GDM1 (cell line): ENCODE data around the gene ZNF316.

Source experiments
- DNase-seq: peaks from one replicate; lab custom pipeline; 2025; lab: John Stamatoyannopoulos, UW

ZNF316 gene

DNA sequence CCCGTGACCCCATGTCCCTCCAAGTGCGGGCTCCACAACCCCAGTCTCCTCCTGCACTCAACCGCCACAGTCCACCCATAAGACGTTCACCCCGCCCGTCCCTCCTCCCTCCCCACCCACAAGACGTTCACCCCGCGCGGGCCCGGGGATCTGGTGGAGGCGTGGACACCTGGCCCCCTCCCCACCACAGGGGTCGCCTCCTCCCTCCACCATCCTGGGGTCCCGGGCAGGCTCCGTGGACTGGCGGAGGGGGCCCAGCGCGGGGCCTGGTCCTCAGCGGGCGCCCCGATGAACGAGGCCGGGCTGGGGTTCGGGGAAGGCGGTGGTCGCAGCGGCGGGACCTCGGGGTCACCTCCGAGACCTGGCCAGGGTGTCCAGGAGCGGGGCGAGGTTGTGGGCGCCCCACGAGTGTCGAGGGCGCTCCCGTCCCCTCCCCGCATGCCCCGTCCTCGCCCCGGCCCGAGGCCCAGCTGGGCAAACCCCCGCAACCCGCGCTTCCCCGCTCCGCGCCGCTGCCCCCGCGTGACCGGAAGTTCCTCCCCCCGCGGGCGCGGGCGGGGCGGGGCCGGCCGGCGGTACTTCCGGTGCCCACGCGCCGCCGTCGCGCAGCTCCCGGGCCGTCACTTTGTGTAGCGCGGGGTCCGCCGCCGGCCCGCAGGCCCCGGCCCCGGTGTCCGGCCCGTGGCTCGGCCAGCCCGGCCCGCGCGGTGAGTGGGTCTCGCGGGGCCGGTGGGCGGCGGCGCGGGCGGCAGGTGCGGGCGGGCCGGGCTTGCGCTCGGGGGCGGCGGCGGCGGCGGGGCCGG is at the start of gene ZNF316:
TSS of gene ZNF316 (plus strand) at position 578 of the 803 bp plus-strand sequence. CDS start 5,092 bp downstream, outside the sequence.
- peak; percentile 48 for DNase-seq

DNA sequence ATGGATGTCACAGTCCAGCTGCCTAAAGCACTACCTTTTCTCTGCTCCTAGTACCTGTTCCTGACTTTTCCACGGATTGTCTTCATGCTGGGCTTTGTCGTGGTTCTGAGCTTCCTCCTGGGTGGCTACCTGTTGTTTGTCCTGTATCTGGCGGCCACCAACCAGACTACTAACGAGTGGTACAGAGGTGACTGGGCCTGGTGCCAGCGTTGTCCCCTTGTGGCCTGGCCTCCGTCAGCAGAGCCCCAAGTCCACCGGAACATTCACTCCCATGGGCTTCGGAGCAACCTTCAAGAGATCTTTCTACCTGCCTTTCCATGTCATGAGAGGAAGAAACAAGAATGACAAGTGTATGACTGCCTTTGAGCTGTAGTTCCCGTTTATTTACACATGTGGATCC is 48.6 kb upstream of the ZNF316 start:
- DNase-seq, result no peak

DNA sequence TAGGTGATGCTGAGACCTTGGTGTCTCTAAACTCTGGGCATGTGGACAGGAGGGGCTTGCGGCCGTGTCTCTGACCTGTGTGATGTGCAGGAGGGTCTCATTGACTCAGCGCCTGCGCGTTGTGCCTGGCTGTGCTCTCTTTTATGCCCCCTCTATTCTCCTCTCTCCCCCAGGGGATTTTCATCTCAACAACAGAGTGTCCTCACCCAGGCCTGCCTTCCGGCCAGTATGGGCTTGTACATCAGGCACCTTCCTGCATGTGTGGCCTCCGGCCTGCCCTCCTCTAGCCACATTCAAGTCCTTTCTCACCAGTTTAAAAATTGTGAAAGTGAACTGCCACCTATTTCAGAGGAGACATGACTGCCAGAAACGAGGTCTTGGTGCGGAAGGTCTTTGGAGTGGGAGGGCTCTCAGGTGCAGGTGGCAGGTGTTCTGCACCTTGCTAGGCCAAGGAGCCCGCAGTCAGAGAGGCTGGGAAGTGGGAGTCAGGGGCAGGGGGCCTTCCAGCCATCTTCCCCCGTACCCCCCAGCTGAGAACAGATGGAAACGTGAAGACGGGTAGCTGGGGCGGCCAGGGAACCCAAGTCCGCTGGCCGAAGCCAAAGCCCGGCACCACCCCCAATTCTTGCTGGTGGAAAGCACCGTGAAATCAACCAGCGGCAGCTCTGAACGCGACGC is 47.8 kb upstream of the ZNF316 start:
- no peak for DNase-seq

DNA sequence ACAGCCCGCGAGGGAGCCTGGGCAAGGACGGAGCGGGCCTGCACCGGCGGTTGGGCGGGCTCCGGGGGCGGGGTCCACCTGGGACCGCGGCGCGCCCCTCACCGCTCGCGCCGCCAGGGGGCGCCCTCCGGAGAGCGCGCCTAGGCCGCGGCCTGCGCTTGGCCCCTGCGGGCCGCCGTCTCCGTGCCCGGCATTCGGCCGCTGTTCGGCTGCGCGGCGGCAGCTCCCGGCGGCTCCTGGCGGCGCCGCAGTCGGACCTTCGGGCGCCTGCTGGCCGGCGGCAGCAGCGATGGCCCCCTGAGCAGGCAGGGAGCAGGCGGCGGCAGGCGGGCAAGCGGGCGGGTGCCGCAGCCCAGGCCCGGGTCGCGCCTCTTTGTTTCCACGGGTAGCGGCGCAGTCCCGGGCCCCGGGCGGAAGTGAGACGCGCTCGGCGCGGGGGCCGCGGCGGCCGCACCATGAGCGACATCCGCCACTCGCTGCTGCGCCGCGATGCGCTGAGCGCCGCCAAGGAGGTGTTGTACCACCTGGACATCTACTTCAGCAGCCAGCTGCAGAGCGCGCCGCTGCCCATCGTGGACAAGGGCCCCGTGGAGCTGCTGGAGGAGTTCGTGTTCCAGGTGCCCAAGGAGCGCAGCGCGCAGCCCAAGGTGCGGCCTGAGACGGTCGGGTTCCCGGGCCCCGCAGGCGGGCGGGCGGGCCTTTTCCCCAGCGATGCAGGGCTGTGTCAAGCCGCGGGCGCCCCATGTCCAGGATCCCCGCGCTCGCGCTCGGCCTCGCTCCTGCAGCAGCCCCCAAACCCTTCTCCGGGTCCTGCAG is 47.1 kb upstream of the ZNF316 start, which contains the start of gene INTS15:
TSS of gene INTS15 (plus strand) at position 193 of the 816 bp plus-strand sequence. CDS start at position 456, 263 bp downstream.
- DNase-seq, result peak; percentile 80

DNA sequence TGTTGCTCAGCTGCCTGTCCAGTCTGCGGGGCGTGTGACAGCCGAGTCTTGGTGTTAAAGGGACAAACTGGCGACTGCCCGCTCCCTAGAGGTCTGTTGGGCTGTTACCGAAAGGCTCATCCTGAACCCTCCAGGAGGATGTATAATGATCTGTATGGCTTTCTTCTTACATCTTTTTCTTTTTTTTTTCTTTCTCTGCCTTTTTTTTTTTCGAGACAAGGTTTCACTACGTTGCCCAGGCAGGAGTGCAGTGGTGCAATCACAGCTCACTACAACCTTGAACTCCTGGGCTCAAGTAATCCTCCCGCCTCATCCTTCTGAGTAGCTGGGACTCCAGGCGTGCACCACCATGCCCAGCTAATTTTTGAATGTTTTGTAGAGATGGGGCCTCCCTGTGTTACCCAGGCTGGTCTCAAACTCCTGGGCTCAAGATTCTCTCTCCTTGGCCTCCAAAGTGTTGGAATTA is 46.4 kb upstream of the ZNF316 start:
- no peak for DNase-seq

GRCh38 chr7:6600093-6600492 is 37.0 kb upstream of the ZNF316 start:
- DNase-seq, result no peak

DNA sequence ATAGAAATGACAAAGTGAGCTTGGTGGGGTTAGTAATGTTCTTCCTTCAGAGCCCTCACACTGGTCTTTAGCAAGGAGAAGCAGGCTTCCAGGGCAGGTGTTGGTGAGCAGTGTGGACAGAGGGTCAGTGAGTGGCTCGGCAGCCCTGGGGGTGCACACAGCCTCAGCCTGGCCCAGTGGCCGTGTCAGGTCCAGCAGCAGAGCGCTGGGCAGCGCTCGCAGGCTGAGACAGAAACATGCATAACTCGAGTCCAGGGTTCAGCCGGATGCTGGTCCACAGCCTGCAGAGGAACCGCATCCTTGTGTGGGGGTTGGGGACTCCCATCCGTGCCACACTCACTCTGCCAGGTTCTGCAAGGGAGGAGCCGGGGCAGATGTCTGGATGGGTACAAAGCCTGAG is 32.7 kb upstream of the ZNF316 start:
- no peak for DNase-seq

- no peak for DNase-seq
Measured at GRCh38 chr7:6606866-6607583, 30.1 kb upstream of the ZNF316 start.

GRCh38 chr7:6607651-6608051 is 29.5 kb upstream of the ZNF316 start:
- DNase-seq, result no peak

DNA sequence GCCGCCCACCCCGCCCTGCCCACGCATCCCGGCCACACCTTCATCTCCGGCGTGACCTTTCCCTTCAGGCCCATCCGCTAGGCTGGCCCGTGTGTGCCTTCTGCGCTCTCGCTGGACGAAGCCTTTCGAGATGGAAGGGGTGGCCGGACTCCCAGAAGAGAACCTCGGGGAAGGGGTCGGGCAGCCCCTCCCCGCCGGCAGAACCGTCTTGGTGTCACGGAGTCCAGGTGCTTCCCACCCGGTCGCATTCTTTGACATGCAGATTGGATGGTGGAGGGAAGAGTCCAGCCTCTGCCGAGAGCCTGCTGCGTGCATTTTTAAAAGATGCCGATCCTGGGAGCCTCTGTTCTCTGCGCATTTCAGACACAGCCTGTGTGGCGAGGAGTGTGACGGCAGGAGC is 29.0 kb upstream of the ZNF316 start:
- DNase-seq, result no peak

DNA sequence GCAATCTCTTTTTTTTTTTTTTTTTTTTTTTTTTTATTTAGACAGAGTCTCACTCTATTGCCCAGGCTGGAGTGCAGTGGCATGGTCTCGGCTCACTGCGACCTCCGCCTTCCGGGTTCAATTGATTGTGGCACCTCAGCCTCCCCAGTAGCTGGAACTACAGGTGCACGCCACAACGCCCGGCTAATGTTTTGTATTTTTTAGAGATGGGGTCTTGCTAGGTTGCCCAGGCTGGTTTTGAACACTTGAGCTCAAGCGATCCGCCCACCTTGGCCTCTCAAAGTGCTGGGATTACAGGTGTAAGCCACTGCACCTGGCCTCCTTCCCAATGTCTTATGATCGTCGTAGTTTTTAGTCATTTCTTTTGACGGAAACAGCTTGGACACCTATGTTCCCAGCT is 28.3 kb upstream of the ZNF316 start:
- no peak for DNase-seq

- no peak for DNase-seq
Measured at GRCh38 chr7:6612819-6613218, 24.3 kb upstream of the ZNF316 start.

GRCh38 chr7:6613706-6614105 is 23.4 kb upstream of the ZNF316 start:
- no peak for DNase-seq

DNA sequence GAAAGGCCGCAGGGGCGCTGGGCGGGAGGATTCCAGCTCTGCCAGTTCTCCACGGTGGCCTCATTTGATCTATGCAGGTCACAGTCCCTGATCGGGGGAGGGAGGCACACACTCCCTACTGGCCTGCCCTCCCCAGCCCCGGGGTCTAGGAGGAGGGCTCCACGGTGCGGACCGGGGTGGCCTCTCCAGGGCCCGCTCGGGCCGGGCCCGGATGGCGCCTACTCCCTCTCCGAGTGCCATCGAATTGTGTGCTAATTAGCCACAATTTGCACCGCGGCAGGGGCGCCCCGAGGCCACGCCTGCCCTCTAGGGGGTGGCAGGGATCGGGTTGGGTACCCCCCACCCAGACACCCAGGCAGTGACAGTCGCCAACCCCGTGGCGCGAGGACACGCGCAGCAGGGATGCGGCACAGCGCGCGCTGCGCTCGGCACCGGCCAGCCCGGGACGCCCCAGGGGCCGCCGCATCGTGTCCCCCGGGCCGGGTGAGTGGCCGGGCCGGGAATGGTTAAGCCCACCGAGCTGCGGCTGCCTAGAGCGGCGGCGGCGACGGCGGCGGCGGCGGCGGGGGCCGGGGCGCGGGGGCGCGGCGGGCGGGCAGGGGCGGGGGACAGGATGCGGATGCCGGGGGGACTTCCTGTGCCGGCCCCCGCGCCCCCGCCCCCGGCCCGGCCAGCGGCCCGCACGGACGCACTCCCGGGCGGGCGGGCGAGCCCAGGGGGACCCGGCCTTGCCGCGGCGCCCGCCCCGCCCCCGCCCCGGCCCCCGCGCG is 22.0 kb upstream of the ZNF316 start, which contains the start of gene ZNF853:
TSS of gene ZNF853 (plus strand) at position 658 of the 770 bp plus-strand sequence. CDS start 565 bp downstream, outside the sequence.
- no peak for DNase-seq

- no peak for DNase-seq
Measured at GRCh38 chr7:6615723-6616555, 21.2 kb upstream of the ZNF316 start.

GRCh38 chr7:6616854-6617643 is 20.1 kb upstream of the ZNF316 start:
- DNase-seq, result no peak

- no peak for DNase-seq
Measured at GRCh38 chr7:6618621-6619020, 18.5 kb upstream of the ZNF316 start.

GRCh38 chr7:6619961-6620360 is 17.2 kb upstream of the ZNF316 start:
- DNase-seq, result no peak
